Peyer's patch (tissue), 4 donors: Measurements from ENCODE around the gene CDC42BPG.

Experiments used
- CTCF ChIP-seq, 6 experiments: fragments of 450-650 bp in 4 of 6; fragments of 200-600 bp in 2 of 6; sonication (generic) in 1 of 6; IDR thresholded peaks; one replicate each; pipeline ENCODE4 v1.5.1; 2017 to 2019; ENCODE audit warnings: antibody characterized with exemption in 6 of 6, mild to moderate bottlenecking in 3 of 6, moderate library complexity in 1 of 6
- POLR2A ChIP-seq, 2 donors: fragments of 450-650 bp; IDR thresholded peaks; one replicate each; pipeline ENCODE4 v1.5.1; 2017; ENCODE audit warnings: antibody characterized with exemption in 2 of 2, mild to moderate bottlenecking in 2 of 2, moderate library complexity in 2 of 2

GRCh38 chr11:64850979-64851567, 6.6 kb upstream of the CDC42BPG start:
- TF ChIP-seq POLR2A (IDR thresholded peaks at IDR 0.05) (no peak), CTCF (IDR thresholded peaks at IDR 0.05) (no peak)
